GM20000 (cell line): Measurements from ENCODE around the gene KRTAP2-3.

Experiments
- DNase-seq: peaks from one replicate; pipeline ENCODE4 v3.0.0; 2012; ENCODE audit warnings: low spot score
- CTCF ChIP-seq: IDR thresholded peaks from 2 replicates; pipeline ENCODE4 v1.5.1; 2012; ENCODE audit warnings: mild to moderate bottlenecking, control low read depth; ENCODE audit errors: extremely low read depth, missing control alignments

The KRTAP2-3 gene

GRCh38 chr17:41013181-41013580, 46.7 kb downstream of the KRTAP2-3 start:
- no peak for DNase-seq
- TF ChIP-seq CTCF, result no peak

- DNase-seq, result no peak
- no peak for TF ChIP-seq CTCF
Observed at GRCh38 chr17:41012326-41013120, 47.4 kb downstream of the KRTAP2-3 start.

- no peak for TF ChIP-seq CTCF
- no peak for DNase-seq
Observed at GRCh38 chr17:41010441-41010840, 49.5 kb downstream of the KRTAP2-3 start.

GRCh38 chr17:41009936-41010335, 50.0 kb downstream of the KRTAP2-3 start:
- no peak for DNase-seq
- no peak for TF ChIP-seq CTCF

GRCh38 chr17:41009301-41009760, 50.6 kb downstream of the KRTAP2-3 start:
- DNase-seq, result no peak
- TF ChIP-seq CTCF, result no peak
